ENCODE data around the gene NMRK1.

The NMRK1 gene

DNA sequence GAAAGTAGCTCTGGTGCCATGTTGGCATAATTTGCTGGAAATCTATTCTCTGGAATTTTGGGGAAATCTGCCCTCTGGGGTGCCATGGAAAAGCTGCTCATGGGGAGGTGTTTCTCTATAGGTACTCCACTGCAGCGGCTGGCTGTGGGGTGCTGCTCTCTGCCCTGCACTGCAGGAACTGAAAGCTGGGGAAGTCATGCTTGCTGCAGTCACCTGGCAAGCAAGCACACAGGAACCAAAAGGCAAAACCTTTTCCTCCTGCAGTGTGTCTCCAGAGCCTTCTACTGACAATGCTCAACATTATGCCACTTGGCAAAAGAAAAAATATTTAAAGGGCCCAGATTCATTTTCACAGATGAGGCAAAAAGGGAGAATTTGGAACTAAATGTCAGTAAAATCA lies 34.1 kb downstream of the NMRK1 start:
- no peak for DNase-seq

DNA sequence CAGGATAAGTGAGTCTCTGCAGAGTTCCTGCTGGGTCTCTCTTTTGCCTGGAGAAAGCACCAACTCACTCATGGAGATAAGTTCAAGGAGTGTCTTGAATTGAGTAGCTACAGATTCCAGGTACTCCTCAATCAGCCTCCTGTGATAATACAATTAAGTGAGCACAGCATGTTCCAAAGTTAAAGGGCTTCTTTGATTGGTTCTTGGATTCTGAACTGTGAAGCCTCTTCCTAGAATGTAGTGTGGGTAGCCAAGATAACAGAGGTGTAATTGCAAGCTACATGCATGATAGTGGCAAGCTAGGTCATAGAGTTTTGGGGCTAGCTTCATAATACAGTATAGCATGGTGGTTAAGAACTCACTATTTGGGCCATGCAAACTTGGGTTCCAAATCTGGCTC lies 36.7 kb downstream of the NMRK1 start:
- no peak for DNase-seq

DNA sequence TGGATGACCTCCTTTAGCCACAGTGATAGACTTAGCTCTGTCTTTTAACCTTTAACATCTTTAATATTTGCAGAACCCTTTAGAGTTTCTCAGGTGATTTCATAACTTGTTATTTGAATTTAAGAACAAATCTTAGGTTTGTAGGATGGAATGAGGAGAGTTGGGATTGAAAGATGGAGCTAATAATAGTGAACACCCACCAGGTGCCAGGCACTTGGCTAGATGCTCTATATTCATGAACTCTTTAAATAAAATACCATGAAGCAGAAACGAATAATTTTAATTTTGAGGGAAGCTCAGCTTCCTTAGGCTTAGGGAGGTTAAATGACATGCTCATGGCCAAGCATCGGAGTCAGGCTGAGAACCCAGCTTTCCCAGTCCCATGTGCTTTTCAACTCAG lies 40.4 kb downstream of the NMRK1 start:
- DNase-seq, result no peak

DNA sequence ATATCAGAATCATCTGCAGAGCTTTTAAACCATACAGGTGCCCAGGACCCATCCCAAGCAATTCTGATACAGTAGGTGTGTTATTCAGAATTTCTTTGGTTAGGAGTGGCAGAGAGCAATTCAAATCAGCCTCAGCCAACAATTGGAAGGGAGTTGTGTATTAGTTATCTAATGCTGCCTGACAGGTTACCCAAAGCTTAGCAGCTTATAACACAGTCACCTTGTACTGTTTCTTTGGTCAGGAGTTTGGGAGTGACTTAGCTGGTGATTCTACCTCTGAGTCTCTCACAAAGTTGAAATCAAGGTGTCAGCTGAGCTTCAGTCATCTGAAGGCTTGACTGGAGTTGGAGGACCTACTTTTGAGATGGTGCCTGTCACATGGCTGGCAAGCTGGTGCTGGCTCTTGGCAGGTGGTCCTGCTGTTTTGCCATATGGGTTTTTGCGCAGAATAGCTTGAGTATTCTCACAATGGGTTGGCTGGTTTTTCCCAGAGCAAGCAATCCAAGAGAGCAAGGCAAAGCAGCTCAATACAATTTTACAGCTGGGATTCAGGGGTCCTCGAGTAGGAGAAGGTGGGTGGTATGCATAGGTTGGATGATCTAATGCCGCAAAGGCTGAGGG lies 41.1 kb downstream of the NMRK1 start:
- no peak for DNase-seq

DNA sequence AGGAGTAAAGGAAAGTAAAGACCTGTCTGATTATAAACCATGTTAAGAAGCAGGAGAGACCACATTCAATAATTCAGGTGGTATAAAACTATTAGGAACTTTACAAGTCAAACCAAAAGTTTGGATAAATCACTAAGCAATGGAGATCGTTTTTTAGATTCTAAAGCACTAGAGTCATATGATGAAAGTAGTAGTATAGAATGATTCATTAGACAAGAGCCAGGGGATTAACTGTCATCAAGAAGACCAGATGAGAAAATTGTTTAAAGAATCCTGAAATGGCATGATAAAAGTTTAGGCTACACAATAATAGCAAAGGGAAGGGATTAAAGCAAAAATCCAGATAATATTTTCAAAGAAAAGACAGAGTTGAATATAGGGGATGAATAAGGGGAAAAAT lies 46.9 kb downstream of the NMRK1 start:
- DNase-seq, result no peak

DNA sequence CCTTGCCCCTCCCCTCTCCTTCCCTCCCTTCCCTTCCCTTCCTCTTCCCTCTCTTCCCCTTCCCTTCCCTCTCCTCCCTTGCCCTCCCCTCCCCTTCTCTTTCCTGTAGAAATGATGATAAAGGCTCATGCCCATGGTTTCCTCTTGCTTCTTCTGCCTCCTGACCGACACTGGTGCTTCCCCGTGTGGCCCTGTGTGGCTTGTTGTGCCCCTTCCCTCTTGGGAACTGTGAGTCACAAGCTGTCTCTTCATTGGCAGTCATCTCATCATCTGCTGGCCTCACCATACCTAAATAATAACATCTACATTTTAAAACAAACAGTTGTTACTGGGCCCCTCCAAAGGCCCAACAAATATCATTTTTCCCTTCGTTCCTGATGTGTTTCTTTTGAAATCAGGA lies 48.2 kb downstream of the NMRK1 start:
- DNase-seq, result no peak

DNA sequence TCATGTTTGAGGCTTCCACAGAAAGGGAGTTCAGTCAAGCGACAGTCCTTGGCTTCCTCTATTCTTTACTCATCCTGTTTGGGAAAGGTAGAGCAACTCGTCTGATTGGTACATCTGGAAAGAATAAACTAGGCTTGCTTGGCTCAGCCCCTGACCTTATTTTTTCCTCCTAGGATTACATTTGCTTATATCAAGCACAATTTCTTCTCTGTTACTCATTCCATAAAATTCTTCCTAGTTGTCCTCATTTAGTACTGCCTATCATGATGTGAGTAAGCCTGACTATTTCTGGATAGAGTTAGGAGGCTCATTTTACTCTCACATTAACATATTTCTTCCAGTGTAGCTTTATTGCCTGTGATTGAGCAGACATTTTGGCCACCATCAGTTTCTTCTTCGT lies 48.9 kb downstream of the NMRK1 start:
- no peak for DNase-seq

DNA sequence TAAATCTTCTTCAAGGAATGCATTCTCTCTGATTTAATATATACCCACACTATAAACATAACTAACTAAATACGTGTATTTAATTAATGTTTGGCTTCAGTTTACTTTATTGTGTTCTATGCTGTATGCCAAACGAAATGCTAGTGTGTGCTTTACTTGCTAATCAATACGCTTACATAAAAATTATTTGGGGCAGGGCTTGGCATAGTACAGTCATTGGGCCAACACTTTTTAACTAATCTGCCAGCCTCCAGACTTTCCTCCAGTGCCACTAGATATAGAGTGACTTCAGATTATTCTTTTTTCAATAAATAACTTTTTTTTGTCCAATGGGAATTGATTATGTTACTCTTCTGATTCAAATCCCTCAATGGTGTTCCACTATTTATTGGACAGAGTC lies 51.2 kb downstream of the NMRK1 start:
- no peak for DNase-seq

DNA sequence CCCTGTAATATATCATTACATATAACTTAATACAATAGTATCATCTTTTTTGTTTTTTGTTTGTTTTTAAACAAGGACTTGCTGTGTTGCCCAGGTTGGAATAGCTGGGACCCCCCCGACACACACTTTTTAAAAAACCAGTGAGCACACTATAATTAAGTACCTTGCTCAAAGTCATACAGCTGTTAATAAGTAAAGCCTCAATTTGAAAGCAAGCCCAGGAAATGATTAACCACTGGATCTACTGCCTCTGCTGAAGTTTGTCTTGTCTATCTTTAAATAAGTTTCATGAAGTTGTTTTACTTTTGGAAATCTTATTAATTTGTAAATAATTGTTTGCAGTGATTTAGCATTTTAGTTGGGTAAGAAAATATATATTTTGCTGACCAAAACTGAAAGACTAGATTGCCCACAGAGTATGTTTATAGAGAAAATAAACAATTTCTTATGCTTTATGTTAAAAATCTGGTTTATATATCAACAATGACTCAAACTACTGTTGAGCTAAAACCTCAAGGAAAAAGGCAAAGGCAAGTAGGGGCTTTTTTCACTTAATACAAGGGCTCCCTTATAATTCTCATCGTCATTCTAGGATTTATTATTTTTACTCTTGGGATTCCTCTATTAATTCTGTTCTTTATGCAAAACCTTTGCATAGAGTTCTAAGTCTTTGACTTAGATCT lies 54.0 kb downstream of the NMRK1 start:
- no peak for DNase-seq

DNA sequence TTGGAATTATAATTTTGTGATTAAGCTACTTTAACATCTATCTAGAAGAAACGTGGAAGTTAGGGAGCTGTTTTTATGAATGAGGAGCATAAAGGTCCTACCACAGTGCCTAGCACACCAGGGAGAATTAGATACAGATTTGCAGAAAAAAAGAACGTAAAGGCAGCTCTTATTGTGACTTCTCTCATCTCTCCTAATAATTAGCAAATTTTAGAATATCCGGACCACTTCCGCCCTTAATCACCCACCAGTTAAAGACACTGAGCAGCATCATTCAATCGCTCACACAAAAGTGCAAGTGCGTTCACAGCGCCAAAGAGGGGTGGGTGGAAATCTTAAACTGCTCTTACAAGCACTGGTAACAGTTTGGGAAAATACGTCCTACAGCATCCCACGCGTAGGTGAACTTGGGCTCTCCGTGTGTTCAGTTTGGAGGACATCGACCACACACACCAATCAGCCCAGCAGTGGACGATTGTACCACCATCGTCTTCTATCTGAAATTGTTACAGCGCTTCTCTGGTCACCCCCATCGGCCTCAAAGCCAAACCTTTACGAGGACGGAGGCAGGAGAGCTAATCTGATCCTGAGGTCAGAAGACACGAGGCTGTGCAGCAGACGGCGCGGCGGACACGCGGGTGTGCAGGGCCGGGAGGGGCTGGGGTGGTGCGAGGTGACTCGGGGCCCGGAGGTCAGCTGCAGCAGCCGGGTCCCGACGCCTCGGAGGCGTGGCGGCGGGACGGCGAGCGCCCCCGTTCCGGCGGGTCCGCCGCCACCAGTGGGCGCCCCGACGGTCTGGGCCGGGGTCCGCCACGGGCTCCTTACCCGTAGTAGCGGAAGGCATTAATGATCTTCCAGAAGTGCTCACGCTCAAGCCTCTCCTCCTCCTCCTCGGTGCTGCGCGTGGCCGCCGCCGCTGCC lies 60.5 kb downstream of the NMRK1 start:
- DNase-seq, result peak; percentile 44

DNA sequence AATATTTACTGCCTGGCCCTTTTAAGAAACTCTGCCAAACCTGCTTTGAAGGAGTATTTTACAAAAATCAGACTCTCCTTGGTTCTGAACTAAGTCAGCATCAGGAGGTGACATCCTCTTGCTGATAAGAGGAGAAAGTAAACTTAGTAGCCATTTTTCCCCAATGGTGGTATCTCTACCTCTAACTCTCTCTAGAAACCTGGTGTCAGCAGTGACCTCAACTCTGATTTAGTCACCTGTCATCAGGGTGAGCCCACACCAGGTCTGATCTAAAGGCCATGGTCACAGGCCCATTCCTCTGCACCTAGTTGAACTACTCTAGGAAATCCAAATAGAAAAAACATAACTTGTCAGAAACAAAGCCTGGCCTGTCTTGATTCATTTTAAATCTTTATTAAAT lies 64.1 kb downstream of the NMRK1 start:
- DNase-seq, result no peak

DNA sequence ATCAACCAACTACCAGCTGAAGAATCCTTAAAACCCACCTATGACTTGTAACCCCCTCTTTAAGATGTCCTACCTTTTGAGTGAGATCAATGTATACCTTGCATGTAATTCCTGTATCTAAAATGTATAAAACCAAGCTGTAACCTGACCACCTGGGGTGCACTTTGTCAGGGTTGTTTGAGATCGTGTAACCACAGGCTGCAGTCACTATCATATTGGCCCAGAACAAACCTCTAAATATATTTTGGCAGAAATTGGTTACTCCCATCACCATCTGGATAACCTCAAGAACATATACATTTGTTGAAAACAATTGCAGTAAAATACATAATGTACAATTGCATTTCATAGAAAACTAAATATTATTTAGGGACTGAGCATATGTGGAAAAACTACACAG lies 68.3 kb downstream of the NMRK1 start:
- no peak for DNase-seq

DNA sequence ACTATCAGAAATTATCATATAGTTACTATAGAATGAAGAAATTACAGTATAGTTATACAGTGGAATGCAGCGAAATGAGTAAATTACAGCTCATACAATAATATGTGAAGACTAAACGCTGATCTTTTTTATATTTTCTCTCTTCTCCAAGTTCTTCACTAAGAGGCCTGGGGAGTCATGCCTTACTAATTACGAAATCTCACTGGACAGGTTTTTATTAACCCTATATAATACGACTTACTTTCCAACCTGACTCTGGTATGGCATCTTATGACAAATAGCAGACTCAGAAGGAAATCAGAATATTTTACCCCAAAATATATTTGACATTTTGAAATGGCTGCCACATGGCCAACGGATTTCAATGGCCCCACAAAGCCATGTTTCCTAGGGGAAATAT lies 68.9 kb downstream of the NMRK1 start:
- DNase-seq, result no peak

DNA sequence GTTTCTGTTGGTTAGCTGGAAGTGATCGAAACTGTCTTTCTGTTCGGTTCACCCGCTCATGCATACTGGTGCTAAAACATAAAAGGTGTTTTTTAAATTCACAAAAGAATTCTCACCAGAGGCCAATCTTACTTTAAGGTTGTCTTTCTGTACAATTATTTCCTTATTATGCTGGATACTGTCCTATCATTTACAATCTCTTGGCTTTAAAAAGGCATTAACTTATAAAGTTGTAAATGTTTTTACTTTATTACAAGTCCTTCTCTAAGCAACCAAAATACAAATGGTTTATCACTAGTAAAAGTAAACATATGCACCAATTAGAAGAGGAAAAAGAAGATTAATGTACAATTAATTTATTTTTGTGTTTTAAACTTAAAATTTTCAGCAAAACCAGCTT lies 70.6 kb downstream of the NMRK1 start:
- DNase-seq, result no peak

DNA sequence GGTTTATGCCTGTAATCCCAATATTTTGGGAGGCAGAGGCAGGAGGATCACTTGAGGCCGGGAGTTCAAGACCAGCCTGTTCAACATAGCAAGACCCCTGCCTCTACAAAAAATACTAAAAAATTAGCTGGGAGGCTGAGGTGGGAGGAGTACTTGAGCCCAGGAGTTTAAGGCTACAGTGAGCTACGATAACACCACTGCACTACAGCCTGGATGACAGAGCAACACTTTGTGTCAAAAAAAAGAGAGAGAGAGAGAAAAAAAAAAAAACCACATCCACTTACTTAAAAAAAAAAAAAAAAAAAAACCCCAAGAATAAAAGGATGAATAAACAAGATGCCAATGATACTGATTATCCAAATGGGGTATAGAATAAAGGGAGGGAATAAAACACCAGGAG lies 74.2 kb downstream of the NMRK1 start:
- DNase-seq, result no peak

Data from KG1 (cell line).